ENCODE results near the gene PROP1. TPM values are rescaled to one million over a fixed set of nuclear protein-coding genes. Genes with fewer than 3 reads are reported as not detected.

The PROP1 gene
- total and polyA plus RNA-seq, 4 donors, result not detected

GRCh38 chr5:177997846-177998245, 1.8 kb upstream of the PROP1 start:
- Histone ChIP-seq H3K9ac (ENCODE audit: low read depth in 1 of 2, low read length in 2 of 2) (no peak overlapping the region), H3K27me3 (ENCODE audit: control insufficient read depth in 4 of 4, insufficient read depth in 4 of 4, low read length in 3 of 4) (no peaks in the 10 kb centered on the region), H3K36me3 (ENCODE audit: control insufficient read depth in 4 of 4, insufficient read depth in 3 of 4, low read depth in 1 of 4, low read length in 3 of 4) (no peaks in the 10 kb centered on the region), H3K4me3 (ENCODE audit: low read depth in 1 of 3, low read length in 3 of 3) (no peak overlapping the region), H3K9me3 (ENCODE audit: control insufficient read depth in 4 of 4, low read length in 3 of 4) (no peaks in the 10 kb centered on the region), H3K4me1 (ENCODE audit: control insufficient read depth in 4 of 4, insufficient read depth in 4 of 4, low read length in 3 of 4) (no peaks in the 10 kb centered on the region), H3K27ac (ENCODE audit: low read depth in 1 of 2, low read length in 2 of 2) (no peak overlapping the region)
- 51% methylated on average over 1 of the region's 1 CpG for WGBS
- DNase-seq (ENCODE audit: low spot score), result no peak
- TF ChIP-seq JUND (IDR thresholded peaks at IDR 0.05) (no peak), REST (IDR thresholded peaks at IDR 0.05) (no peak), HNF4G (IDR thresholded peaks at IDR 0.05) (no peak), ZBTB33 (IDR thresholded peaks at IDR 0.05) (no peak), YY1 (IDR thresholded peaks at IDR 0.05) (no peak), RAD21 (IDR thresholded peaks at IDR 0.05) (no peak), HNF4A (conservative IDR thresholded peaks at IDR 0.05) (no peak), GABPA (IDR thresholded peaks at IDR 0.05 in 1 of 2, conservative IDR thresholded peaks at IDR 0.05 in 1 of 2) (no peak), NR2F2 (IDR thresholded peaks at IDR 0.05) (no peak)
- TF ChIP-seq, protein P1, sequence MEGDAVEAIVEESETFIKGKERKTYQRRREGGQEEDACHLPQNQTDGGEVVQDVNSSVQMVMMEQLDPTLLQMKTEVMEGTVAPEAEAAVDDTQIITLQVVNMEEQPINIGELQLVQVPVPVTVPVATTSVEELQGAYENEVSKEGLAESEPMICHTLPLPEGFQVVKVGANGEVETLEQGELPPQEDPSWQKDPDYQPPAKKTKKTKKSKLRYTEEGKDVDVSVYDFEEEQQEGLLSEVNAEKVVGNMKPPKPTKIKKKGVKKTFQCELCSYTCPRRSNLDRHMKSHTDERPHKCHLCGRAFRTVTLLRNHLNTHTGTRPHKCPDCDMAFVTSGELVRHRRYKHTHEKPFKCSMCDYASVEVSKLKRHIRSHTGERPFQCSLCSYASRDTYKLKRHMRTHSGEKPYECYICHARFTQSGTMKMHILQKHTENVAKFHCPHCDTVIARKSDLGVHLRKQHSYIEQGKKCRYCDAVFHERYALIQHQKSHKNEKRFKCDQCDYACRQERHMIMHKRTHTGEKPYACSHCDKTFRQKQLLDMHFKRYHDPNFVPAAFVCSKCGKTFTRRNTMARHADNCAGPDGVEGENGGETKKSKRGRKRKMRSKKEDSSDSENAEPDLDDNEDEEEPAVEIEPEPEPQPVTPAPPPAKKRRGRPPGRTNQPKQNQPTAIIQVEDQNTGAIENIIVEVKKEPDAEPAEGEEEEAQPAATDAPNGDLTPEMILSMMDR (IDR thresholded peaks at IDR 0.05; ENCODE audit: low read depth, low read length, missing input control), result no peak
- TF ChIP-seq, protein P2, sequence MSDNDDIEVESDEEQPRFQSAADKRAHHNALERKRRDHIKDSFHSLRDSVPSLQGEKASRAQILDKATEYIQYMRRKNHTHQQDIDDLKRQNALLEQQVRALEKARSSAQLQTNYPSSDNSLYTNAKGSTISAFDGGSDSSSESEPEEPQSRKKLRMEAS (IDR thresholded peaks at IDR 0.05), result no peak

DNA sequence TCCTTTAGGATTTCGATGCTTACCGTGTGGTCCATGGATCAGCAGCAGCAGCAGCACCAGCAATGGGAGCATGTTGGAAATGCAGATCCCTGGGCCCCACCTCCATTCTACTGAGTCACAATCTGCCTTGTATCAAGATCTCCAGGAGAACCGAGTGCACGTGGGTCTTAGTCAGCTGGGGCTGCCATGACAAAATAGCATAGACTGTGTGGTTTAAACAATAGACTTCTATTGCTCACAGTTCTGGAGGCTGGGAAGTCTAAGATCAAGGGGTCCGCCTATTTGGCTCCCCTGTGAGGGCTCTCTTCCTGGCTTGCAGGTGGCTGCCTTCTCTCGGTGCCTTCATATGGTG, 1.3 kb upstream of the PROP1 start:
- H3K27me3 ChIP-seq (ENCODE audit: control insufficient read depth in 4 of 4, insufficient read depth in 4 of 4, low read length in 3 of 4), result no peaks in the 10 kb centered on the region
- no peak overlapping the region for H3K9ac ChIP-seq (ENCODE audit: low read depth in 1 of 2, low read length in 2 of 2)
- H3K27ac ChIP-seq (ENCODE audit: low read depth in 1 of 2, low read length in 2 of 2), result no peak overlapping the region
- 75% methylated on average over 6 of the region's 6 CpGs for WGBS
- no peaks in the 10 kb centered on the region for H3K4me1 ChIP-seq (ENCODE audit: control insufficient read depth in 4 of 4, insufficient read depth in 4 of 4, low read length in 3 of 4)
- H3K9me3 ChIP-seq (ENCODE audit: control insufficient read depth in 4 of 4, low read length in 3 of 4), result no peaks in the 10 kb centered on the region
- no peaks in the 10 kb centered on the region for H3K36me3 ChIP-seq (ENCODE audit: control insufficient read depth in 4 of 4, insufficient read depth in 3 of 4, low read depth in 1 of 4, low read length in 3 of 4)
- no peak overlapping the region for H3K4me3 ChIP-seq (ENCODE audit: low read depth in 1 of 3, low read length in 3 of 3)
- no peak for DNase-seq (ENCODE audit: low spot score)
- TF ChIP-seq ZBTB33 (IDR thresholded peaks at IDR 0.05), result no peak
- no peak for TF ChIP-seq TAF1 (conservative IDR thresholded peaks at IDR 0.05)
- no peak for TF ChIP-seq NR2F2 (IDR thresholded peaks at IDR 0.05)
- no peak for TF ChIP-seq FOXA2 (IDR thresholded peaks at IDR 0.05)
- no peak for TF ChIP-seq EGR1 (IDR thresholded peaks at IDR 0.05; ENCODE audit: low read depth in 2 of 2)
- TF ChIP-seq GABPA (IDR thresholded peaks at IDR 0.05 in 1 of 2, conservative IDR thresholded peaks at IDR 0.05 in 1 of 2), result no peak
- TF ChIP-seq, protein P2 (IDR thresholded peaks at IDR 0.05), result no peak
- no peak for TF ChIP-seq RXRA (IDR thresholded peaks at IDR 0.05)
- no peak for TF ChIP-seq SP1 (IDR thresholded peaks at IDR 0.05)
